Measurements from ENCODE around the gene RMC1. TPM values are rescaled to one million over a fixed set of nuclear protein-coding genes. Genes with fewer than 3 reads are reported as not detected.
"Not testable (repeated sequence)": the region's sequence is repeated elsewhere in the genome, so short reads cannot be mapped to it uniquely, and the experiment has no call there.

Gene RMC1
- total RNA-seq, 3 donors from 2014 or later = 22.2 to 33.0 (median 23.9) TPM

- intact Hi-C loops (cut with DNase I; ENCODE audit: low total_unique reads) = no loop called here
- Histone ChIP-seq H3K4me3 (no peak overlapping the region), H3K9me3 (no peaks in the 10 kb centered on the region), H3K4me1 (peaks cover 0 to 3% of the 10 kb centered on the region in 2 donors), H3K36me3 (no peaks in the 10 kb centered on the region), H3K27me3 (no peaks in the 10 kb centered on the region), H3K27ac (no peak overlapping the region)
- DNase-seq (ENCODE audit: low spot score in 2 of 2) = no peak
- TF ChIP-seq CTCF (IDR thresholded peaks at IDR 0.05) (no peak), POLR2AphosphoS5 (IDR thresholded peaks at IDR 0.05) (no peak), POLR2A (IDR thresholded peaks at IDR 0.05) (no peak)
Measured at GRCh38 chr18:23572570-23572969, 69.3 kb downstream of the RMC1 start.

GRCh38 chr18:23573020-23573419 lies 69.7 kb downstream of the RMC1 start:
- no peaks in the 10 kb centered on the region for H3K9me3 ChIP-seq
- no peaks in the 10 kb centered on the region for H3K27me3 ChIP-seq
- H3K36me3 ChIP-seq = no peaks in the 10 kb centered on the region
- peak overlapping the region in 1 of 2 donors; percentile 25 for H3K27ac ChIP-seq
- intact Hi-C loops (cut with DNase I; ENCODE audit: low total_unique reads) = no loop called here
- no peak for DNase-seq (ENCODE audit: low spot score in 2 of 2)
- TF ChIP-seq POLR2AphosphoS5 (IDR thresholded peaks at IDR 0.05) (no peak), CTCF (IDR thresholded peaks at IDR 0.05) (no peak), POLR2A (IDR thresholded peaks at IDR 0.05) (no peak)
- no peak overlapping the region for H3K4me3 ChIP-seq
- peaks cover 0 to 3% of the 10 kb centered on the region in 2 donors for H3K4me1 ChIP-seq

- H3K9me3 ChIP-seq = no peaks in the 10 kb centered on the region
- TF ChIP-seq POLR2A (IDR thresholded peaks at IDR 0.05) (no peak), POLR2AphosphoS5 (IDR thresholded peaks at IDR 0.05) (peak in 1 of 3 donors; percentile 27)
- intact Hi-C loops (cut with DNase I; ENCODE audit: low total_unique reads) = no loop called here
- no peaks in the 10 kb centered on the region for H3K27me3 ChIP-seq
- no peaks in the 10 kb centered on the region for H3K36me3 ChIP-seq
- no peak overlapping the region for H3K4me3 ChIP-seq
- no peak for DNase-seq (ENCODE audit: low spot score in 2 of 2)
- peaks cover 0 to 3% of the 10 kb centered on the region in 2 donors for H3K4me1 ChIP-seq
- peak overlapping the region; percentile 57 to 73 for H3K27ac ChIP-seq
Measured at GRCh38 chr18:23573626-23574431, 70.5 kb downstream of the RMC1 start.

GRCh38 chr18:23574611-23575308 lies 71.4 kb downstream of the RMC1 start:
- no peak overlapping the region for H3K4me3 ChIP-seq
- H3K4me1 ChIP-seq = peaks cover 0 to 3% of the 10 kb centered on the region in 2 donors
- H3K27me3 ChIP-seq = no peaks in the 10 kb centered on the region
- no peak for DNase-seq (ENCODE audit: low spot score in 2 of 2)
- intact Hi-C loops (cut with DNase I; ENCODE audit: low total_unique reads) = no loop called here
- no peaks in the 10 kb centered on the region for H3K36me3 ChIP-seq
- peak overlapping the region; percentile 57 to 73 for H3K27ac ChIP-seq
- H3K9me3 ChIP-seq = no peaks in the 10 kb centered on the region
- no peak for TF ChIP-seq POLR2A (IDR thresholded peaks at IDR 0.05)
- no peak for TF ChIP-seq POLR2AphosphoS5 (IDR thresholded peaks at IDR 0.05)
- TF ChIP-seq CTCF (IDR thresholded peaks at IDR 0.05) = no peak

- Histone ChIP-seq H3K36me3 (no peaks in the 10 kb centered on the region), H3K27me3 (no peaks in the 10 kb centered on the region), H3K27ac (peak overlapping the region; percentile 49 to 73), H3K9me3 (no peaks in the 10 kb centered on the region), H3K4me3 (no peak overlapping the region), H3K4me1 (peaks cover under 1 to 3% of the 10 kb centered on the region in 2 donors)
- no peak for TF ChIP-seq POLR2A (IDR thresholded peaks at IDR 0.05)
- TF ChIP-seq CTCF (IDR thresholded peaks at IDR 0.05) = no peak
- TF ChIP-seq POLR2AphosphoS5 (IDR thresholded peaks at IDR 0.05) = no peak
- DNase-seq (ENCODE audit: low spot score in 2 of 2) = no peak
- intact Hi-C loops (cut with DNase I; ENCODE audit: low total_unique reads) = no loop called here
Measured at GRCh38 chr18:23575309-23575651, 72.0 kb downstream of the RMC1 start.

GRCh38 chr18:23577521-23577920 lies 74.2 kb downstream of the RMC1 start:
- H3K9me3 ChIP-seq; H3K4me1 ChIP-seq; H3K27ac ChIP-seq; H3K27me3 ChIP-seq; DNase-seq (ENCODE audit: low spot score in 2 of 2); H3K36me3 ChIP-seq; H3K4me3 ChIP-seq; intact Hi-C loops (cut with DNase I; ENCODE audit: low total_unique reads): not testable (repeated sequence)

Measured in breast epithelium (tissue), 4 donors.